ENCODE results near the gene TTC27.

DNA sequence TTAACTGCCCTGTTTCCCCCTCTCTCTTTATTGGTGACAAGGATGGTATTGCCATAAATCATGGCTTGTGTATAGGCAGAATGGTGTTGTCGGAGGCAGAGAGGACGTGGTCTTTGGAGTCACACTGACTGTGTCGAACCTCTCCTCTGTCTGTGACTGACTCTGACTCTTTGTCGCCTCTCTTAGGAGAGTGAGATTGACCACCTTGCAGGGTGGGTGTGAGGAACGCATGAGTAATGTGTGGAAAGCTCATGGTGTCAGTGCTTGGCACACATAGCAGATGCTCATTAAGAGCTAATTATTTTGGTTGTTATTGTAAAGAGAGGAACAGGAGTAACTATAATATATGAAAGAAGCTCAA is 145.6 kb downstream of the TTC27 start:
- TF ChIP-seq, protein P1, sequence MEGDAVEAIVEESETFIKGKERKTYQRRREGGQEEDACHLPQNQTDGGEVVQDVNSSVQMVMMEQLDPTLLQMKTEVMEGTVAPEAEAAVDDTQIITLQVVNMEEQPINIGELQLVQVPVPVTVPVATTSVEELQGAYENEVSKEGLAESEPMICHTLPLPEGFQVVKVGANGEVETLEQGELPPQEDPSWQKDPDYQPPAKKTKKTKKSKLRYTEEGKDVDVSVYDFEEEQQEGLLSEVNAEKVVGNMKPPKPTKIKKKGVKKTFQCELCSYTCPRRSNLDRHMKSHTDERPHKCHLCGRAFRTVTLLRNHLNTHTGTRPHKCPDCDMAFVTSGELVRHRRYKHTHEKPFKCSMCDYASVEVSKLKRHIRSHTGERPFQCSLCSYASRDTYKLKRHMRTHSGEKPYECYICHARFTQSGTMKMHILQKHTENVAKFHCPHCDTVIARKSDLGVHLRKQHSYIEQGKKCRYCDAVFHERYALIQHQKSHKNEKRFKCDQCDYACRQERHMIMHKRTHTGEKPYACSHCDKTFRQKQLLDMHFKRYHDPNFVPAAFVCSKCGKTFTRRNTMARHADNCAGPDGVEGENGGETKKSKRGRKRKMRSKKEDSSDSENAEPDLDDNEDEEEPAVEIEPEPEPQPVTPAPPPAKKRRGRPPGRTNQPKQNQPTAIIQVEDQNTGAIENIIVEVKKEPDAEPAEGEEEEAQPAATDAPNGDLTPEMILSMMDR (IDR thresholded peaks at IDR 0.05; ENCODE audit: low read depth, low read length, missing input control): no peak
- TF ChIP-seq HNF4G (IDR thresholded peaks at IDR 0.05) (no peak), JUND (IDR thresholded peaks at IDR 0.05) (no peak), GABPA (IDR thresholded peaks at IDR 0.05 in 1 of 2, conservative IDR thresholded peaks at IDR 0.05 in 1 of 2) (no peak), EGR1 (IDR thresholded peaks at IDR 0.05; ENCODE audit: low read depth in 2 of 2) (no peak), YY1 (IDR thresholded peaks at IDR 0.05) (no peak), TAF1 (conservative IDR thresholded peaks at IDR 0.05) (no peak), RAD21 (IDR thresholded peaks at IDR 0.05) (no peak), FOXA1 (IDR thresholded peaks at IDR 0.05) (no peak)
- TF ChIP-seq, protein P2, sequence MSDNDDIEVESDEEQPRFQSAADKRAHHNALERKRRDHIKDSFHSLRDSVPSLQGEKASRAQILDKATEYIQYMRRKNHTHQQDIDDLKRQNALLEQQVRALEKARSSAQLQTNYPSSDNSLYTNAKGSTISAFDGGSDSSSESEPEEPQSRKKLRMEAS (IDR thresholded peaks at IDR 0.05): no peak
- TF ChIP-seq, protein P3, sequence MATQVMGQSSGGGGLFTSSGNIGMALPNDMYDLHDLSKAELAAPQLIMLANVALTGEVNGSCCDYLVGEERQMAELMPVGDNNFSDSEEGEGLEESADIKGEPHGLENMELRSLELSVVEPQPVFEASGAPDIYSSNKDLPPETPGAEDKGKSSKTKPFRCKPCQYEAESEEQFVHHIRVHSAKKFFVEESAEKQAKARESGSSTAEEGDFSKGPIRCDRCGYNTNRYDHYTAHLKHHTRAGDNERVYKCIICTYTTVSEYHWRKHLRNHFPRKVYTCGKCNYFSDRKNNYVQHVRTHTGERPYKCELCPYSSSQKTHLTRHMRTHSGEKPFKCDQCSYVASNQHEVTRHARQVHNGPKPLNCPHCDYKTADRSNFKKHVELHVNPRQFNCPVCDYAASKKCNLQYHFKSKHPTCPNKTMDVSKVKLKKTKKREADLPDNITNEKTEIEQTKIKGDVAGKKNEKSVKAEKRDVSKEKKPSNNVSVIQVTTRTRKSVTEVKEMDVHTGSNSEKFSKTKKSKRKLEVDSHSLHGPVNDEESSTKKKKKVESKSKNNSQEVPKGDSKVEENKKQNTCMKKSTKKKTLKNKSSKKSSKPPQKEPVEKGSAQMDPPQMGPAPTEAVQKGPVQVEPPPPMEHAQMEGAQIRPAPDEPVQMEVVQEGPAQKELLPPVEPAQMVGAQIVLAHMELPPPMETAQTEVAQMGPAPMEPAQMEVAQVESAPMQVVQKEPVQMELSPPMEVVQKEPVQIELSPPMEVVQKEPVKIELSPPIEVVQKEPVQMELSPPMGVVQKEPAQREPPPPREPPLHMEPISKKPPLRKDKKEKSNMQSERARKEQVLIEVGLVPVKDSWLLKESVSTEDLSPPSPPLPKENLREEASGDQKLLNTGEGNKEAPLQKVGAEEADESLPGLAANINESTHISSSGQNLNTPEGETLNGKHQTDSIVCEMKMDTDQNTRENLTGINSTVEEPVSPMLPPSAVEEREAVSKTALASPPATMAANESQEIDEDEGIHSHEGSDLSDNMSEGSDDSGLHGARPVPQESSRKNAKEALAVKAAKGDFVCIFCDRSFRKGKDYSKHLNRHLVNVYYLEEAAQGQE (IDR thresholded peaks at IDR 0.05): no peak
- TF ChIP-seq, protein P4, sequence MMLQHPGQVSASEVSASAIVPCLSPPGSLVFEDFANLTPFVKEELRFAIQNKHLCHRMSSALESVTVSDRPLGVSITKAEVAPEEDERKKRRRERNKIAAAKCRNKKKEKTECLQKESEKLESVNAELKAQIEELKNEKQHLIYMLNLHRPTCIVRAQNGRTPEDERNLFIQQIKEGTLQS (IDR thresholded peaks at IDR 0.05): no peak

Data from liver (tissue), 3 donors.